Endothelial cell of umbilical vein (primary cell): ENCODE data around the gene HYAL2.

ENCODE experiments used
- CTCF ChIP-seq, 2 donors: IDR thresholded peaks; 1 replicate in 1 of 2; 2 replicates in 1 of 2; pipeline ENCODE4 v1.5.1; 2011; ENCODE audit warnings: low read length in 2 of 2, mild to moderate bottlenecking in 2 of 2, moderate library complexity in 2 of 2, control low read depth in 1 of 2, inconsistent platforms in 1 of 2, low read depth in 1 of 2; ENCODE audit not compliant: insufficient read depth in 1 of 2; ENCODE audit errors: extremely low read depth in 1 of 2
- EZH2 ChIP-seq: IDR thresholded peaks from 2 replicates; pipeline ENCODE4 v1.6.1; 2012; ENCODE audit warnings: borderline replicate concordance, low read depth, mild to moderate bottlenecking, moderate library complexity, low read length, inconsistent platforms; ENCODE audit not compliant: severe bottlenecking
- FOS ChIP-seq: IDR thresholded peaks from 2 replicates; pipeline ENCODE4 v1.6.1; 2011; ENCODE audit warnings: mild to moderate bottlenecking, low read length, moderate library complexity, borderline replicate concordance; ENCODE audit not compliant: insufficient read depth
- MAX ChIP-seq: IDR thresholded peaks from 2 replicates; pipeline ENCODE4 v1.6.1; 2011; ENCODE audit not compliant: insufficient read depth, insufficient read length
- MYC ChIP-seq: IDR thresholded peaks from one replicate; pipeline ENCODE4 v1.6.1; 2011; ENCODE audit warnings: mild to moderate bottlenecking, low read depth, low read length
- POLR2A ChIP-seq: IDR thresholded peaks from 2 replicates; pipeline ENCODE4 v1.6.1; 2012; ENCODE audit warnings: low read depth, mild to moderate bottlenecking, control low read depth, low read length
- POLR2AphosphoS5 ChIP-seq: IDR thresholded peaks from 2 replicates; pipeline ENCODE4 v1.6.1; 2012; ENCODE audit warnings: low read depth, mild to moderate bottlenecking, control low read depth, low read length, moderate library complexity; ENCODE audit not compliant: insufficient read depth

GRCh38 chr3:50354850-50355249 is 32.3 kb upstream of the HYAL2 start:
- TF ChIP-seq CTCF (IDR thresholded peaks at IDR 0.05; ENCODE audit: extremely low read depth in 1 of 2, insufficient read depth in 1 of 2, low read depth in 1 of 2, low read length in 2 of 2) (no peak), EZH2 (no peak), MAX (no peak), MYC (no peak), POLR2A (no peak), POLR2AphosphoS5 (no peak), FOS (no peak)
